CD4-positive, alpha-beta T cell treated with Interleukin-17A for 4 hours (primary cell): ENCODE measurements around the gene ARPC2.

ENCODE experiments used
- DNase-seq: peaks from one replicate; pipeline ENCODE4 v3.0.0-alpha.2; 2020; ENCODE audit warnings: mixed read lengths

ARPC2 gene

DNA sequence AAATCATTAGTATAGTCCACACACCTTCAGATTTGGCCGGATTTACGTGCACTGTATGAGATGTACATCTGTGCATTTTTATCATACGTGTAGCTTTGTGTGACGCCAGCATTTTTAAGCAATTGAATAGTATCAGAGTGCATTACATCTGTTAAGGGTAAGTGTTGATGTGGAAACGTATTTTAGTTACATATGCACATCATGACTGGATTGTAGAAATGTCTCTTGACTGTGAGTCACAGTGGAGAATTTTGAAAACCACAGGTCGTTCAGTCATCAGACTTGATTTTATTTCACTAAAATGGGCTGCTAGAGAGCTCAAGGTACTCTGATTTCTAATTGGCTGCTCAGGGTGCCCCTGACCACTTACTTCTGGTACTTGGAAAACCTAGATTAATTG, 38.5 kb downstream of the ARPC2 start:
- no peak for DNase-seq

DNA sequence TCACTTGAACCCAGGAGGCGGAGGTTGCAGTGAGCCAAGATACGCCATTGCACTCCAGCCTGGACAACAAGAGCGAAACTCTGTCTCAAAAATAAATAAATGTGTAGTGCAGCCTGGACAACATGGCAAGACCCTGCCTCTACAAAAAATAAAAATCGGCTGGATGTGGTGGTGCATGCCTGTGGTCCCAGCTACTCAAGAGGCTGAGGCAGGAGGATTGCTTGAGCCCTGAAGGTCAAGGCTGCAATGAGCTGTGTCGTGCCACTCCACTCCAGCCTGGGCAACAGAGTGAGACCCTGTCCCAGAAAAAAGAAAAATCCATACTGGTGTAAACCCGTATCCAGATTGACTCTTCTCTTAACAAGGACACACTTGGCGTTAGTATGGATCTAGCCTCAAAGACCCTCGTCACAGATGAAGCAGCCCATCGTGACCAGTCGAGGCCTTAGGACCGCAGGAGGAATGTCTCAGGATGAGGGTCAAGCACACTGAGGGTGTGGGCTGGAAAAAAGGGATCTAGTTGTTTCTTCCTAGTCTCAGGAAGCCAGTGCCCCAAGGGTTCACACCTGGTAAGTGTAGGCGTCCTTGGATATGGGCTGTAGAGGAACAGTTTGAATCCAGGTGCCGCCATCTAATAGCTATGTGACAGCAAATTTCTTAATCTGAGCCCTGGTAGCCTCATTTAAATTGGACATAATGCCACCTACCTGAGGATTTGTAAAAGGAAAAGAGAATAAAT, 39.8 kb downstream of the ARPC2 start:
- no peak for DNase-seq

DNA sequence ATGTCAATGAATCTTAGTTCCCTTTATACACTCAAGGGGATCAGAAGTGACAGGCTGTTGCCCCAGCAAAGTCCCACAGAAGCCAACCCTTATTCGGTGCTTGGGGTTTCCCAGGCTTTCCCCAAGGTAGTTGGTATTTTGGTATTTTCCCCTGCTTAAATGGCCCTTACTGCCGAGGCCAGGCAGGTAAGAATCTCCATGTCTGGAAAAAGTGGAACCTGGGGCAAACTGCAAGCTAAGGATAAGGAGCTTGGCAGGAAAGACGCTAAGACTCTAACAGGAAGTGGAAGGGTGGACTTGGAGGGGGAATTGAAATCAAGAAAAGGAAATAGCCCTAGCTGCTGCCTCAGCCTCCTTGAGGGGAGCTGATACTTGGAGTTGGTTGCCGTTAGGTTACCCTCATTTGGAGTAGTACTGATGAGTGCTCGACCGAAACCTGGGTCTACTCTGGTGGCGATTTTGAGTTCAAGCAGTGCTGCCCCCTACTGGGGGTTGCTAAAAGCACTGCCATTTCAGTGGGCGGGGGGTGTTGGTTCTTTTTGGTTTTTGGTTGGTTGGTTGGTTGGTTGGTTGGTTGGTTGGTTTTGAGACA, 40.5 kb downstream of the ARPC2 start:
- DNase-seq: peak; percentile 77

DNA sequence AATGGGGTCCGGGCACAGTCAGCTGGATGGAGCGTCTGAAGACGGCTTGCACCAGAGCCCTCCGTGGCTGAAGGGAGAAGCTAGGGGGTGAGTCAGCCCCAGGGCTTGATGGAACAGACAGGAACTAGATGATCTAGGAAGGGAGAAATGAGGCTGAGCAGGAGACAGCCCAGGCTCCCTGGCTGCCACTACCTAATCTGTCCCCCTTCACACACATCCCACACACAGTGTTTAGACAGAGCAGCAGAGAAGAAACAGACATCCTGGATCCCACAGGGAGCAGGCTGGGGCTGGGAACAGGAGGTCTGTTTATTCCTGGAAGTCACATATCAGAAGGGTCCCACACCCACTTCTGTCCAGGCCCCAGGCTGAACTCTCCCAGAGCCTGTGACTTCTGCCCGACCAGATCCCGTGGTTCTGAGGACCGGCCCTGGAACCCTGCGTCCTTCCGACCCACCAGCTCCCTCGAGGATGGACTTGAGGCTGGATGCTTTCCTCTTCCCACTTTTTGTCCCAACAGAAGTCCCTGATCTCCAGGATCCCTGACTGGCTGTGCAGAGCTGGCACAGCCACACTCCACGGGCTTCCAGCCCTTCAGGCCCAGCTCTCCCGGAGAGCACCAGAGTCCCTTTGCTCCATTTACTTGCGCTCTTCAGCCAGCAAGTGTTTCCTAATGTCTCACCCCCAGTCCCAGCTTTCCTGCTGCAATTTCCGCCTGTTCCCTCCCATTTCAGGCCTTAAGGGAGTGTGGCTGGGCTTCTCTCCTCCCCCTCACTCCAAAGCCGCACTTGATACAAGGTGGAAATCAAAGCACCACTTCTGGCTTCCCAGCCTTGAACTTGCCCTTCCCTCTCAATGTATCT, 42.3 kb downstream of the ARPC2 start:
- DNase-seq: no peak

DNA sequence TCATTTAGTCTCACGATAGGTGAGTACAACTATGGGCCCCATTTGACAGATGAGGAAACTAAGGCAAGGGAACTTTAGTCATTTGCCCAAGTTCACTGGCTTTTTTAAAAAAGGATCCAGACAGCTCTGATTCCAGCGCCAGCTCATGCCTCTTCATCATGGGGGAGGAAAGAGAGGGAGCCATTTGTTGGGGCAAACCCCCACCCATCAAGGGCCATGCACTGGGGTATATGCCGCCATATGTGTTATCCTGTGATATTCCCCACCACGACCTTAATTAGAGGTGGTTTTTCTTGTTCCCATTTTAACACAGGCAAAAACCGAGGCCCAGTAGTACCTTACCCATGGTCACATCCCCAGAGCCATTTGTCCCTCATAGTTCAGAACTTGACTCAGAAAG, 43.2 kb downstream of the ARPC2 start:
- no peak for DNase-seq

DNA sequence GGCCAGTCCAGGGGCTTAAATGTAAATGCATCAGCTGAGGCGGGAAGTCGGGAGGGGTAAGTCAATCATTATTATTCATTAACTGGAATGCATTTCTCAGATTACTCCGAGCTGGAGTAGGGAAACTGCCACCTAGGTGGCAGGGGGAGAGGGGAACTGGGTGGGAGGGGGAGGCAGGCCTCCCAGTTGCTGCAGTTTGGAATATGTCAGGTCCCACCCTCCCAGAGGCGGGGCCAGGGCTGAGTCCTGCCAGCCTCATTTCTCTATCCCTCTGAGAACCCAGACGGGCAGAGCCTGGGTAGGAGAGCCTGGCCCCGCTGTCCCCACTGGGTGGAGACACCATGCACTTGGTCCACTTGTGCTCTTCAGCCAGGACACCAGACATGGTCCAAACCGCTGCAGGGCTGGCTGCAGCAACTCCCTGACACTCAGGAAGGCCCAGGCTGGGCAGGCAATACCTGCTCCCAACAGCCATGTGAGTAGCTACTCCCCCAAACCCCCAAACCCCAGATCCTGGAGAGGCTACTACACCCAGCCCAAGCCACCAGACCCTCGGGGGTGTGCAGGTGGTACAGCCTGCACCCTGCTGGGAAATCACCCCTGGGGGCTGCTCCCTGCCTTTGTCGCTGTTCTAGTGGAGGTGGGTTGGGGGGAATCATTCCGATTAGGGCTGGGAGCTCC, 43.9 kb downstream of the ARPC2 start, which contains the start of gene GPBAR1:
GPBAR1 (plus strand) TSS at position 274 of the 681 bp plus-strand sequence. CDS start 1,710 bp downstream, outside the sequence.
- no peak for DNase-seq

DNA sequence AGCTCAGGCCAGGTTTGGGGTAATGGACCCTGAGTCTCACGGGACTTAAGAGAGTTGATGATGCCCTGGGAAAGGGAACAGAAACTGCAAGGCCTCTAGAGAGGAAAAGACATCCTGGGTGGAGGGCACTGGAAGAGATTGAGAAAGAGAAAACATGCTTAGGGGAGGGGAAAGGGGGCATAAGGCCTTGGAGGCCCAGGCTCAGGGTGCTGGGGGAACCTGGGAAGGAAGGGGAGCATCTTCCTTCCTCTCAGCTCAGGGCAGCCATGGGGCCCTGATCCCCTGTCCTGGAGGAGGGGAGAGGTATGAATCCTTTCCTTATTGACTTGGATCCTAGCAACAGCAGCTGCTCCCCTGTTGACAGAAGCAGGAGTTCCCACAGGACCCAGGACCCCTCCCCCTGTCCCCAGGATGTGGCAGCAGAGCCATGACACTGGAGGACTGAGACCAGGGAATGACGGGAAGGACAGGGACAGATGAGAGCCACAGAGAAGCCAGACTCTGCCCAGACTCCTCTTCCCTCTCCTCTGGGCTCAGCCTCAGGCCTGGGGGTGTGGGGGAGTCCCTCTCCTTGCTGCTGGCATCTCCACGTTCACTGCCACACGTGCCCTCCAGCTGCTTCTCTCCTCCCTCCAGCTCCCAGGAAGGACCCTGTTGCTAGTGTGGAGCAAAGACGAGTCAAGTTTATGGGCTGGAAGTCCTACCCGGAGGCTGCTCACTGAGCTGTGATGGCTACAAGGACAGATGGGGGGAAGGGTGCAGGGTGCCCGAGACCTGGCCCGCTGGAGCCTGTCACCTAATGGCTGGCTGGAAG, 44.6 kb downstream of the ARPC2 start:
- no peak for DNase-seq

DNA sequence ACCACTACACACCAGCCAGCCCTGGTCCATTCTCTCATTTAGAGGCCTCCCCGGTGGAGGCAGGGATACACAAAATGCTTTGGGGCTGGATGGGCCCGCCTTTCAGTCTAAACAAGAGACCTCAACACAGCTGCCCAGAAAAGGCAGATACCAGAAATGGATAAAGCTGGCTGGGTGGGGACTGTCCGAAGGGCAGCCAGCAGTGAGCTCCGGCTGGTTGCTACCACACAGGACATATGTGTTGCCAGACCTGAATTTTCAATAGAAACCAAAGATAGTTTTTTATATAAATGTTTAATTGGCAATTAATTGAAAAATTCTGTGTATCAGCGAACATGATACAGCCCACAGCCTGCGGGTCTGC, 45.2 kb downstream of the ARPC2 start:
- no peak for DNase-seq

DNA sequence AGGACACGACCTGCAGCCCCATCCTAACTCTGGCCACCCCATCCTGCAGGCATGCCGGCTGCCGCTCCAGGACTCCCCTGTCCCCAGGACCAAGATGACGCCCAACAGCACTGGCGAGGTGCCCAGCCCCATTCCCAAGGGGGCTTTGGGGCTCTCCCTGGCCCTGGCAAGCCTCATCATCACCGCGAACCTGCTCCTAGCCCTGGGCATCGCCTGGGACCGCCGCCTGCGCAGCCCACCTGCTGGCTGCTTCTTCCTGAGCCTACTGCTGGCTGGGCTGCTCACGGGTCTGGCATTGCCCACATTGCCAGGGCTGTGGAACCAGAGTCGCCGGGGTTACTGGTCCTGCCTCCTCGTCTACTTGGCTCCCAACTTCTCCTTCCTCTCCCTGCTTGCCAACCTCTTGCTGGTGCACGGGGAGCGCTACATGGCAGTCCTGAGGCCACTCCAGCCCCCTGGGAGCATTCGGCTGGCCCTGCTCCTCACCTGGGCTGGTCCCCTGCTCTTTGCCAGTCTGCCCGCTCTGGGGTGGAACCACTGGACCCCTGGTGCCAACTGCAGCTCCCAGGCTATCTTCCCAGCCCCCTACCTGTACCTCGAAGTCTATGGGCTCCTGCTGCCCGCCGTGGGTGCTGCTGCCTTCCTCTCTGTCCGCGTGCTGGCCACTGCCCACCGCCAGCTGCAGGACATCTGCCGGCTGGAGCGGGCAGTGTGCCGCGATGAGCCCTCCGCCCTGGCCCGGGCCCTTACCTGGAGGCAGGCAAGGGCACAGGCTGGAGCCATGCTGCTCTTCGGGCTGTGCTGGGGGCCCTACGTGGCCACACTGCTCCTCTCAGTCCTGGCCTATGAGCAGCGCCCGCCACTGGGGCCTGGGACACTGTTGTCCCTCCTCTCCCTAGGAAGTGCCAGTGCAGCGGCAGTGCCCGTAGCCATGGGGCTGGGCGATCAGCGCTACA, 45.9 kb downstream of the ARPC2 start:
- no peak for DNase-seq

DNA sequence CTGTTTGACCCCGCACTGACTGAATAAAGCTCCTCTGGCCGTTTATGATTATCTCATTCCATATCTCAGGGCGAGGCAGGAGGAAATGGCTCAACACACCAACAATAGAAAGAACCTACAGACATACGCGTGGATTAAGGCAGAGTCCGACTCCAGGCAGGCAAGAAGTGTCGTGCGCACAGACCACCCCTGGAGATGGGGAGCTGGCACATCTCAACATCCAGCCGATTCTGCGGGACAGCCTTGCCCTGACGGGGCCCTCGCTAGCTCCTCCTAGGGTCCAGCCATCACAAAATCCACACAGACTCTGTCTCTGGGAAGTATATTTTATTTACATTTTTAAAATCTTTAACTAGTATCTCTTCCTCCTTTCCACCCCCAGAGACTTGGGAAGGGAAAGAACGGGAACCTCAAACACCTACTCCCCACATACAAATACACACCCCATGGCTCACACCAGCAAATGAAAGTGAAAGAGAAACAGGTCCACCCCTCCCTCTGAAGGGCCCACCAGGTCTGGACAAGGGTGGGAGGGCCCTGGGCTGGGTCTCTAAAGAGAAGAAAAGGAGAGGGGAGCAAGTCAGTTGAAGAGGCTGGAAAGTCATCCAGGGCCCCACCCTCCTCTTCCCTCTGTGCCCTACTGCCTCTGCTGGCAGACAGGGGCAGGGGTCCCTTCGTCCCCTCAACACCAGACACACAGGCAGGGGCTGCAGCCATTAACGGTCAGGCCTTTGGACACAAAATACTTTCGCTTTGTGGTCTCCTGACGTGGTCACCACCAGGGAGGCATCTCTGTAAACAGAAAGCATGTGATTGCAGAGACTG, 47.0 kb downstream of the ARPC2 start:
- no peak for DNase-seq

DNA sequence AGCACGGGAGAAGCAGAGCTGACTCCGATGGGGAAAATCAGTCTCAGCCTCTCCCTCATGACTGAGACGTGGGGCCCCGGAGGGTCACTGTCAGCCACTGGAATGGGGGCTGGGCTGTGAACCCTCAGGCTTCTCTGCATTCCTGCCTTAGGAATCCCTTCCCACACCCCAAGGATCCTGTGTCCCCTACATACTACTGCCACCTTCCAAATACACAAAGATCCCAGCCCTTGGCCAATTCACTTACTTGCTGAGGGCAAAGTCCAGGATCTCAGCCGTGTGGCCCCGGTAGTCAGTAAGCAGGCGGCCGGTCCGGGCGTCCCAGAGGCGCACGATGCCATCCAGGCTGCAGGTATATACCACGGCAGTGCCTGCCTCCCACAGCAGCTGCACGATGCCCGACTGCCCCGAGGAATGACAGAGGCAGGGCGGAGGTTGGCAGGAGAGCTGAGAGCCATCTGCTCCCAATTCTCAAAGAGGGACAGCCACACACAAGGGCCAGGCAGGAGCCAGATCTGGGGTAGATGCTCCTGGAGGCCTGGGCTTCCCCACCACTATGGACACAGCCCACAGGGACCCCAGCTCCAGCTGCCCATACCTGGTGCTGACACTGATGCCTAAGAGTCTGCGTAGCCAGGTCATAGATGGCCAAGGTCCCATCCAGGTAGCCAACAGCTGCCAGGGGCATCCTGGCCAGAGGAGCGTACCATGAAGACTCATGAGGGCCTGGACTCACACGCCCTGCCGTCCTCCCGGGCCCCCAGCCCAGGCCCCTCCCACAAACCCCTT, 48.0 kb downstream of the ARPC2 start:
- no peak for DNase-seq

DNA sequence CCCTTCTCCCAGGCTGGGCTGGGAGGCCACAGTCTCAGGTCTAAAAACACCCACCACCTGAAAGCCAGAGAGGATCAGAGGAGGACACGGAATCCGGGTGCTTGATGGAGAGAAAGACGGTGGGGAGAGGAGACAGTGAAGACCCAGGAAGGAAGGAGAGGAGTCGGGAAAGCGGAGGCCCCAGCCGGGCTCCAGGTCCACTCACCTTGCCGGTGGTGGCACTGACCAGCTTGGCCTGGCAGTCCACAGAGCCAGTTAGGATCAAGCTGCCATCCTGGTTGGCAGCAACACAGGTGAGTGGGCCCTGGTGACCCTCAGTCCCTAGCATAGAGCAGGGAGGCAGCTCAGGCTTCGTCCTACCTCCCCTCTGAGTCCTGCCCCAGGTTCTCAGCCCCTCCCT, 48.6 kb downstream of the ARPC2 start:
- no peak for DNase-seq

DNA sequence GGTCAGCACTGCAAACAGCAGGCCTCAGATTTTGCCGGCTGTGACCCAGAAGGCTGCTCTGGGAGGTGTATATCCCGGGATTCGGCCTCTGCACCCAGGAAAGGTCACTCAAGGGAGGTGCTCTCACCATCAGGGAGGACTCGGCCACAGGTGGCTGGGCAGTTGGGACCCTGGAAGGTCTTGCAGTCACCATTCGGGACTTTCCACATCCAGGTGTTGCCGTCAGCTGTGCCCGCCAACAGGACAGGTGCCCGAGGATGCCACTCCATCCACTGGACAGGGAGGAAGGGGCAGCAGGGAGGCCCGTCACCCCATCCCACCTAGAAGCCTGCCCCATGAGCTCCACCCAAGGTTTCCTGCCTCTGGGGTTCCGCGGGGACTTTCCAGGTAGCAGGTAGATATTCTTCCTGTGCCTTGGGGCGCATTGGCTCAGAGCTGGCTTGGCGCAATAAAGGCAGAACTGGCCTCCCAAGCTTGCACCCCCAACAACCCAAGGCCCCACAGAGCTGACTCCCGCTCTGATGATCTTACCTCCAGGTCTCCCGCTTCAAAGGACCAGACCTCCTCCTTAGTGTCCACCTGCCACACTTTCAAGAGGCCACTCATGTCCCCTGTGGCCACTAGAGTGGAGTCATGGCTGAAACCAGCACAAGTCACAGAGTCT, 49.5 kb downstream of the ARPC2 start:
- no peak for DNase-seq

DNA sequence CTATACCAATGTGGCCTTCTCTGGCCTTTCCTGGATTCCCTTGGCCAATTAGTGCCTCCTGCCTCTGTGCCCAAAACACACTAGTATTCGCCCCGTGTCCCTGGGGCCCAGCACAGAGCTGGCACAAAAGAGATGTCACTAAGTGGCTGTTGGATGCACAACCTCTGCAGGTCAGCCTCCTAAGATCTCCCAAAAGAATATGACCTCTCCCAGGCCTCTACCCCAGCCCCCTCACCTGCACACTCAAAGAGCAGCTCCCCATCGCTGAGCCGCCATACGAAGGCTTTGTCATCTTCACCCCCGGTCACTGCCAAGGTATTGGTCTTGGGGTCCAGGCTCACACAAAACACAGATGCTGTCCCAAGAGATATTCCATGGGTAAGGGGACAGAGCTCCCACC, 50.3 kb downstream of the ARPC2 start:
- DNase-seq: no peak

DNA sequence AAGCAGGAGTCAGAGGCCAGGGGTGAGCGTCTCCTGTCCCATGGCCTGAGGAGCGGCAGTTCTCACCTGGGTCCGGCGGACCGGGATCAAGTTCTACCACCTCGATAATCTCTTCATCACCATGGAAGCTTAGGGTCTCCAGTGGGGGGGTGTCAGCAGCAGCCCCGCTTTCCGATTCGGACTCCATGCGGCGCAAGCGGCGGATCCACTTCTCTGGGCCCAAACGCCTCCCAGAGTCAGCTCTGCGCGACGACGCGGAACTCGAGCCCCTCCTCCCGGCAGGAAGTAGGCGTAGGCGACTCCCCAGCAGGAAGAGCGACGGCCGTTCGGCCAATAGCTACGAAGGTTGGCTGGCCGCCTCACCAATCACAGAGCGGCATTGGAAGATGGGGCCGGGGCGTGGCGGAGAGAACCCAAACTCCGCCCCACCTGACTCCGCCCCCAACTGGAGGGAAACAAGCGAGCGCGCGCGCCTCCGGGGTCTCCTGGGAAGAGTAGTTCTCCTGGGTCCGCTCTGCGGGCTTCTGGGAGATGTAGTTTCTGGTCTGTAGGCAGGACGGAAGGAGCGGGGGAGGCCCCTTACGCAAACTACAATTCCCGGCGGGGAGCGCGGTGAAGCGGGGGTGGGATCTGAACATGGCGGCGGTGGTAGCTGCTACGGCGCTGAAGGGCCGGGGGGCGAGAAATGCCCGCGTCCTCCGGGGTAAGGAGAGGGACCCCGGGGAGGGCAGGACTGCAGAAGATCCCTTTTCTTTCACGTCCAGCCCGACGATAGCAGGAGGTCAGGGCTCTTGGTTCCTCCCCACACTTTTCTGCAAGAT, 53.1 kb downstream of the ARPC2 start, which contains the start of the genes AAMP and PNKD:
AAMP (minus strand) TSS at position 238 of the 821 bp plus-strand sequence; CDS start at position 187, 51 bp downstream.
PNKD (plus strand) TSS at position 620 of the 821 bp plus-strand sequence; CDS start at position 637, 17 bp downstream.
- peak; percentile 100 for DNase-seq

DNA sequence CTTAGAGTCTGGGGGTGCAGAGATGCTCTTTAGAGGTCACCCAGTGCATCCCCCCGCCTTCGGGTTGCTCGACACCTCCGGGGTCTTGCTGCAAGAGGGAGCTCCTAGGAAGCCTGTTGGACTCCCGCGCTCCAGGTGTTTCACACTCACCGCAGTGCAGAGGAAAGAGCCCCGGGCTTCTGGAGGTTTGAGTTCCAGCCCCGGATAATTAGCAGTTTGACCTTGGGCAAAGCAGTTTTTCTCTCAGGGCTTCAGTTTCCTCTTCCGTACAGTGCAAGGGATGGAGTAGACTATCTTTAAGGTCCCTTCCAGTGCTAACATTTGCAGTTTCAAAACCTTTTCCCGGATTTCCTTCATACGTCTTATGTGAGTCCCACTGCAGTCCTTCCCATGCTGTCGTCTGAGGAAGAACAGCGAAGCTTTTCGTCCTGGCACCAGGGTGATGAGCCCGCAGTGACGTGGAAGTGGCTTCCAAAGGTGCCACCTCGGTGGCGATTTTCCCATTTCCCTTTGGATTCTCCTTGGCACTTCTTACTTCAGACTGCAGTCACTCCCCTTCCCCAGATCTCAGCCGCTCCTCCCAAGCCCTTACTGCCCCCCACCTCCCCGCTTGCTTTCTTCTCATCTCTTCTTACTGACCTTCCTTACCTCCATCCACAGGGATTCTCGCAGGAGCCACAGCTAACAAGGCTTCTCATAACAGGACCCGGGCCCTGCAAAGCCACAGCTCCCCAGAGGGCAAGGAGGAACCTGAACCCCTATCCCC, 53.9 kb downstream of the ARPC2 start:
- no peak for DNase-seq

DNA sequence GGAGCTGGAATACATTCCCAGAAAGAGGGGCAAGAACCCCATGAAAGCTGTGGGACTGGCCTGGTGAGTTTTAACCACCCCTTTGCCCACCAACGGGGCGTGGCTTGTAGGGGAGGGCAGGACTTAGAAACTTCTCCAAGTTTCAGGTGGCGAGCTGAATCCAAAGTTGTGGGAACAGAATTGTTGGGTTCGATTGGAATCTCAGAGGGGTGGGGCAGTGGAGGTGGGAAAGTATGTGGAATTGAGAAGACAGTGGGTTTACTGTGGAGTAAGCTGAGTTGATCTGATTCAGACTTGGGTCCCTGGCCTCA, 54.5 kb downstream of the ARPC2 start:
- DNase-seq: no peak
